ENCODE measurements around the gene FAM81B.
A peak's percentile ranks its signal among the peaks of the same experiment; 100 is the strongest.

FAM81B gene

DNA sequence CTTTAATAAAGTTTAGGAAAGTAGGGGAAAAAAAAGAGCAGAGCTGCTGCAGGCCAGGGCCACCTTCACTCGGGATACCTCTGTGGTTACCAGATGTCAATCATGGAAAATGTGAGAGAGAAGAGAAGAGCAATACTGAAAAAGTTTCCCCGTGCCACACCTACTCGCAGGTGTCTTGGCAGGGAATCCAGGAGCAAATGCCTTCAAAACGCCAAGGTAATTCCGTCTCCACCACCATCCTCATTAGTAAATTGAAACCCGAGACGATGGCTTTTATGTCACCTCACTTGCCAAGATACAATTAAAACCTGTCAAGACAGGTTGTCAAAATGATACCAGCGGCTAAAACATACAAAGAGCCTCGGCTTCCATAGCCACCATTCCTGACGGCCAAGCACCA, 49.7 kb downstream of the FAM81B start:
- DNase-seq (ENCODE audit: low read depth) = no peak

DNA sequence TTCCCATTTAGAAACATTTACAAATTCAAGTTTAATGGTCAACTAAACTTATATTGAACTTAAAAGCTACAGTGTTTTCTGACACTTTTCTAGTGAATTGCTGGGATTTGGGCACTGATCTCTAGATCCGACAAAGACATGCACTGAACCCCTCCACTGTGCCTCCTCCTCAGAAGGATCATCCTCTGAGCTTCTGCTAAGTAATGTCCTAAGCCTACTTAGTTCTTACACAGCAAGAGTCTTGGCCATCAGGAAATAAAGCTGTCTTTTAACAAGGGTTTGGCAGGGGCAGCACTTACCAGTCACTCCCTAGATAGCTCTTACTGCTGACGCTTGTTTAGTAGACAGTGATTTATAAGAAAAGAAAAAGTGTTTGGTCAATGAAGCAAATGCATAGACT, 50.5 kb downstream of the FAM81B start:
- no peaks in the 10 kb centered on the region for H3K27me3 ChIP-seq (replicated peaks; ENCODE audit: control insufficient read depth, insufficient read depth, low read length)
- no peak overlapping the region for H3K9ac ChIP-seq (ENCODE audit: low read length)
- DNase-seq (ENCODE audit: low read depth) = no peak

More for the DNA sequence above, 49.7 kb downstream of the FAM81B start:
- no peaks in the 10 kb centered on the region for H3K4me1 ChIP-seq (ENCODE audit: control insufficient read depth, insufficient read depth, low read length)
- no peaks in the 10 kb centered on the region for H3K9me3 ChIP-seq (ENCODE audit: control insufficient read depth, low read length)
- no peaks in the 10 kb centered on the region for H3K36me3 ChIP-seq (ENCODE audit: control insufficient read depth, insufficient read depth, low read length, severe bottlenecking)
- H3K9ac ChIP-seq (ENCODE audit: low read length) = no peak overlapping the region
- H3K27me3 ChIP-seq (replicated peaks; ENCODE audit: control insufficient read depth, insufficient read depth, low read length) = no peaks in the 10 kb centered on the region
- no peak overlapping the region for H3K4me3 ChIP-seq (ENCODE audit: low read length)

DNA sequence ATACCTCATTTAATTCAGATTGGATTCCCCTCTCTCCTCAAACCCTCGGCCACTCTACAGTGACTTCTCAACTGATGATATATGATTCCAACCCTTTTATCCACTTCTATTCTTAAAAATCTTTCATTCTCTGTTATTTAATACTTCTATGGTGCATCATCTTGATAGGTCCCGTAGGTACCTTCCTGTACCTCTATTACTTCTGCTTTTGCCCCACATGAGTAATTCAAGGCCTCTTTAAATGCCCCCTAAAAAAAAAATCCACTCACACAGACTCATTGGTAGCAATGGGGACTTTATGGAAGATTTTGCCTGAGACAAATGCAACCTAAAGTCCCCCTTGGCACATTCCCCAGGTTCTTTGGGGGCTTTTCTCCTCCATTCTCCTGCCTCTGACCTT, 54.3 kb downstream of the FAM81B start:
- Histone ChIP-seq H3K4me1 (ENCODE audit: control insufficient read depth, insufficient read depth, low read length) (no peaks in the 10 kb centered on the region), H3K9me3 (ENCODE audit: control insufficient read depth, low read length) (no peaks in the 10 kb centered on the region), H3K4me3 (ENCODE audit: low read length) (no peak overlapping the region), H3K36me3 (ENCODE audit: control insufficient read depth, insufficient read depth, low read length, severe bottlenecking) (no peaks in the 10 kb centered on the region), H3K27me3 (replicated peaks; ENCODE audit: control insufficient read depth, insufficient read depth, low read length) (no peaks in the 10 kb centered on the region), H3K9ac (ENCODE audit: low read length) (no peak overlapping the region)
- DNase-seq (ENCODE audit: low read depth) = no peak

More for the DNA sequence above, 50.5 kb downstream of the FAM81B start:
- Histone ChIP-seq H3K4me1 (ENCODE audit: control insufficient read depth, insufficient read depth, low read length) (no peaks in the 10 kb centered on the region), H3K36me3 (ENCODE audit: control insufficient read depth, insufficient read depth, low read length, severe bottlenecking) (no peaks in the 10 kb centered on the region), H3K9me3 (ENCODE audit: control insufficient read depth, low read length) (no peaks in the 10 kb centered on the region), H3K4me3 (ENCODE audit: low read length) (no peak overlapping the region)

DNA sequence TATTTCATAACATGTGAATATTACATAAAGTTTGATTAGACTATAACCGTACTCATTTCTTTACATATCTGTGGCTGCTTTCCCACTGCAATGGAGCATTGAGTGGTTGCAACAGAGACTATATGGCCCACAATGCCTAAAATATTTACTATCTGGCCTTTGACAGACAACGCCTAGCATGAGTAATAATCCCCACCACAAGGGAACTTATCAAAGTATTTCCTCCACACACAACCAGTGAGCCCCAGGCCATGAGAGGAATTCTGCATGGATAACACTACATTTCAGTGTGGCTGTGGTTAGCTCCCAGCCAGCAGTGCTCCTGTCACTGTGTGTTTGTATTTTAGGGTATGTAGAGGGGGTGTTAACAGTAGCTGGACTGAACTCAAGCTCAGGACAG, 54.8 kb downstream of the FAM81B start:
- Histone ChIP-seq H3K4me1 (ENCODE audit: control insufficient read depth, insufficient read depth, low read length) (no peaks in the 10 kb centered on the region), H3K9ac (ENCODE audit: low read length) (no peak overlapping the region), H3K9me3 (ENCODE audit: control insufficient read depth, low read length) (no peaks in the 10 kb centered on the region), H3K36me3 (ENCODE audit: control insufficient read depth, insufficient read depth, low read length, severe bottlenecking) (no peaks in the 10 kb centered on the region), H3K4me3 (ENCODE audit: low read length) (no peak overlapping the region), H3K27me3 (replicated peaks; ENCODE audit: control insufficient read depth, insufficient read depth, low read length) (no peaks in the 10 kb centered on the region)
- DNase-seq (ENCODE audit: low read depth) = peak; percentile 69

DNA sequence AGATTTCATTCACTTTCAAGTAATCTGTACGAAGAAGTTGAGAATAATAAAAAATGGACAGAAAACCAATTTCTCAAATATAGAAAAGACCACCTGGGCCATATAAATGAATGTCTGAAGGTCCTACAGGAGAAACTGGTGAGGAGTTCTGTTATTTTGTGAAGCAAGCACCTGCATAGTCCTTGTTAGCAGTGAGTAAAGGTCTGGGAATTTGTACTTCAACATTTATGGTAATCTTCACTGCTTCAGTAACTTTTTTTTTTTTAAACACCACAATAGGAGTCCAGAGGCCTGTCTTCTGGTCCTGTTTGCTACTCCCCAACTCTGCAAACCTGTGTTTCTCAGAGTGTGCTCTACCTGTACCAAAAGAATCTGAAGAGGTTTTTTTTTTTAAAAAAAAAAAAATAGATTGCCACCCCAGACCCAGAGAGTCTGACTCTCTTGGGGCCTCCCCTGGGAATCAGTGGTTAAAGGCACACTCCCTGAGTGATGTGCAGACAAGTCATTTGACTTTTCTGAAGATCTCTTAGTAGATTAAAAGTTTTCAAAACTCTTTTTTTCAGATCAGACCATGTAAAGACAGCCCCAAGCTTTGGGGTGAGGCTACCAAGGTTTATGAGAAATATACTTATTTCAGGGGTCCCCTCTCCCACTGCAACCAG, 55.5 kb downstream of the FAM81B start:
- no peaks in the 10 kb centered on the region for H3K36me3 ChIP-seq (ENCODE audit: control insufficient read depth, insufficient read depth, low read length, severe bottlenecking)
- H3K27me3 ChIP-seq (replicated peaks; ENCODE audit: control insufficient read depth, insufficient read depth, low read length) = no peaks in the 10 kb centered on the region
- no peak overlapping the region for H3K9ac ChIP-seq (ENCODE audit: low read length)
- H3K4me1 ChIP-seq (ENCODE audit: control insufficient read depth, insufficient read depth, low read length) = no peaks in the 10 kb centered on the region
- H3K4me3 ChIP-seq (ENCODE audit: low read length) = no peak overlapping the region
- DNase-seq (ENCODE audit: low read depth) = peak; percentile 7
- H3K9me3 ChIP-seq (ENCODE audit: control insufficient read depth, low read length) = no peaks in the 10 kb centered on the region

DNA sequence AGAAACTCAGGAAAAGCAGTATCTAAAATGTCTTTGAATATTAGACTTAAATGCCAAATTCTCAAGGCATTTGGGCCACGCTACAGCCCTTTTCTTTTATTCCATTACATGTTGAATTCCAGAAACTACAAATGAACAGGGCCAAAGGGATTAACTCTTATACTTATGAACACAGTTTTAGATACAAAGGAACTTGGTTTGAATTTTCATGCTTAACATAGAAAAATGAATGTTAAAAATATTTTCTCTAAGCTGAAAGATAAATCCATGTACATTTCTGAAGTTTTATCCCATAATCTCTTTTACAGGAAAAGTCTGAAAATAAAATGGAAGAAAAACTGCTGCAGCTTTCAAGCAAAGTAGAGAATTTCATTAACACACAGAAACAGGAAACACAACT, 56.8 kb downstream of the FAM81B start:
- DNase-seq (ENCODE audit: low read depth) = no peak
- Histone ChIP-seq H3K4me1 (ENCODE audit: control insufficient read depth, insufficient read depth, low read length) (no peaks in the 10 kb centered on the region), H3K36me3 (ENCODE audit: control insufficient read depth, insufficient read depth, low read length, severe bottlenecking) (no peaks in the 10 kb centered on the region), H3K9ac (ENCODE audit: low read length) (no peak overlapping the region), H3K4me3 (ENCODE audit: low read length) (no peak overlapping the region), H3K27me3 (replicated peaks; ENCODE audit: control insufficient read depth, insufficient read depth, low read length) (no peaks in the 10 kb centered on the region), H3K9me3 (ENCODE audit: control insufficient read depth, low read length) (no peaks in the 10 kb centered on the region)

DNA sequence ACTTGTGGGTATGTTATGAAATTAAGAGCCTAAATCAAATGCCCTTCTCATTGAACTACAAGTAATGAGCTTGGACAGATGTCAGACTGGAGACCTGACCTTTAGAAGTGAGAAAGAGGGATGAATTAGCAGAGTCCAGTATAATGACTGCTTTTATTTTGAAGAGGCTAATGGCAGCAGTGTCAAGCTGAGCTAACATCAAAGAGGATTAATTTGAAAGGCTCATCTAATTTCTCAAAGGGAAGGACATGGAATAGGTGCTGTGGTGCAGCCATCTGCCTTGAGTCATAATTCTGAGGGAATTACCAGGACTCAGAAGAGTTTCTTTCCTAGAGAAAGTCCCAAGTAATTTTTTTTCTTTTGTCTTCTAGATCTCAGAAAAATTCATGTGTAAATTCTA, 57.6 kb downstream of the FAM81B start:
- no peaks in the 10 kb centered on the region for H3K36me3 ChIP-seq (ENCODE audit: control insufficient read depth, insufficient read depth, low read length, severe bottlenecking)
- no peak overlapping the region for H3K4me3 ChIP-seq (ENCODE audit: low read length)
- H3K4me1 ChIP-seq (ENCODE audit: control insufficient read depth, insufficient read depth, low read length) = no peaks in the 10 kb centered on the region
- H3K9ac ChIP-seq (ENCODE audit: low read length) = no peak overlapping the region
- H3K27me3 ChIP-seq (replicated peaks; ENCODE audit: control insufficient read depth, insufficient read depth, low read length) = no peaks in the 10 kb centered on the region
- no peaks in the 10 kb centered on the region for H3K9me3 ChIP-seq (ENCODE audit: control insufficient read depth, low read length)
- DNase-seq (ENCODE audit: low read depth) = no peak

DNA sequence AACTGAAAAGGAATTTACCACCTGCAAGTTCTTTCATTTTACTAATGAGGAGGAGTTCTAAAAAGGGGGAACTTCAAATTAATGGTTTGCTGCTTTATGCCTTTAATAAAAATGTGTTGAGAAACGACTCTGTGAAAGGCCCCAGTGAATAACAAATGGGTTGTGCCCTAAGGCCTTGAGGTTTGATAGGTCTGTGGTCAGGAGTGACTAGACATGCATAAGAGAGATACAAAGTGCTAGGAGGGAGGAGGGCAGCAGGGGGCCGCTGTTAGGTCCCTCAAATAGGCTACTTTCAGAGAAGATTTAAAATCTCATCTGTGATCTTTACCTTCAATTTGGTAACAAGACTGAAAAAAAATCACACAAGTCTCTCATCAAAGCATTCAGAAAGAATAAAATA, 58.3 kb downstream of the FAM81B start:
- H3K9ac ChIP-seq (ENCODE audit: low read length) = no peak overlapping the region
- no peaks in the 10 kb centered on the region for H3K4me1 ChIP-seq (ENCODE audit: control insufficient read depth, insufficient read depth, low read length)
- no peaks in the 10 kb centered on the region for H3K36me3 ChIP-seq (ENCODE audit: control insufficient read depth, insufficient read depth, low read length, severe bottlenecking)
- H3K27me3 ChIP-seq (replicated peaks; ENCODE audit: control insufficient read depth, insufficient read depth, low read length) = no peaks in the 10 kb centered on the region
- no peaks in the 10 kb centered on the region for H3K9me3 ChIP-seq (ENCODE audit: control insufficient read depth, low read length)
- no peak for DNase-seq (ENCODE audit: low read depth)
- H3K4me3 ChIP-seq (ENCODE audit: low read length) = no peak overlapping the region

DNA sequence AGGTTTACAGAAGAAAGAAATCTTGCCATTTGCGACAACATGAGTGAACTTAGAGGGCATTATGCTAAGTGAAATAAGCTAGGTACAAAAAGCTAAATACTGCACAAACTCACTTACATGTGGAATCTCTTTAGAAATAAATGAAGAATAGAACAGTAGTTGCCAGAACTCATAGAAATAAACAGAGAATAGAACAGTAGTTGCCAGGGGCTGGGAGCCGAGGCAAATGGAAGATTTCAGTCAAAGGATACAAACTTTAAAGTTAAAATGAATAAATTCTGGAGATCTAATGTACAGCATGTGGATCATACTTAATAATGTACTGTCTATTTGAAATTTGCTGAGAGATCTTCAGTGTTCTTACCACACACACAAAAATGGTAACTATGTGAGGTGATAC, 63.4 kb downstream of the FAM81B start:
- Histone ChIP-seq H3K9me3 (ENCODE audit: control insufficient read depth, low read length) (no peaks in the 10 kb centered on the region), H3K36me3 (ENCODE audit: control insufficient read depth, insufficient read depth, low read length, severe bottlenecking) (peaks cover 4% of the 10 kb centered on the region)

DNA sequence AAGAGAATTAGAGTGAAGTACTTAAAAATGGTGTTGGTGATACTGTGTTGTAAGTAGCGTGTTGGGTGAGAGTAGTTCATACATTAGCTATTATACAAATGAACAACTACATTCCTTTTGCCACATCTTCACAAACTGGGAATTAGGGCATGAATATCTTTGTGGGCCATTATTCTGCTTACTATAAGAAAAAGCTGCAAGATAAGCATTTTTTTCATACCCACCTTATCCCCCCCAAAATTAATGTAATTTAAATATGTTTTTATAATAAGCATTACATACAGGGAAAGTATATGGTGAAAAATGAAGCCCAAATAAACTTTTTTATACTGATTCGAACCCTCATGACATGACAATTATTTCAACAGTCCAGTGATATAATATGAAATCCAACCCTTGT, 69.5 kb downstream of the FAM81B start:
- no peaks in the 10 kb centered on the region for H3K9me3 ChIP-seq (ENCODE audit: control insufficient read depth, low read length)
- H3K36me3 ChIP-seq (ENCODE audit: control insufficient read depth, insufficient read depth, low read length, severe bottlenecking) = peaks cover 52% of the 10 kb centered on the region
- DNase-seq (ENCODE audit: low read depth) = no peak
- H3K27me3 ChIP-seq (replicated peaks; ENCODE audit: control insufficient read depth, insufficient read depth, low read length) = no peaks in the 10 kb centered on the region
- no peaks in the 10 kb centered on the region for H3K4me1 ChIP-seq (ENCODE audit: control insufficient read depth, insufficient read depth, low read length)
- H3K9ac ChIP-seq (ENCODE audit: low read length) = no peak overlapping the region
- H3K4me3 ChIP-seq (ENCODE audit: low read length) = no peak overlapping the region

More for the DNA sequence above, 63.4 kb downstream of the FAM81B start:
- H3K9ac ChIP-seq (ENCODE audit: low read length) = no peak overlapping the region
- H3K4me1 ChIP-seq (ENCODE audit: control insufficient read depth, insufficient read depth, low read length) = no peaks in the 10 kb centered on the region
- no peak overlapping the region for H3K4me3 ChIP-seq (ENCODE audit: low read length)
- H3K27me3 ChIP-seq (replicated peaks; ENCODE audit: control insufficient read depth, insufficient read depth, low read length) = no peaks in the 10 kb centered on the region
- no peak for DNase-seq (ENCODE audit: low read depth)

DNA sequence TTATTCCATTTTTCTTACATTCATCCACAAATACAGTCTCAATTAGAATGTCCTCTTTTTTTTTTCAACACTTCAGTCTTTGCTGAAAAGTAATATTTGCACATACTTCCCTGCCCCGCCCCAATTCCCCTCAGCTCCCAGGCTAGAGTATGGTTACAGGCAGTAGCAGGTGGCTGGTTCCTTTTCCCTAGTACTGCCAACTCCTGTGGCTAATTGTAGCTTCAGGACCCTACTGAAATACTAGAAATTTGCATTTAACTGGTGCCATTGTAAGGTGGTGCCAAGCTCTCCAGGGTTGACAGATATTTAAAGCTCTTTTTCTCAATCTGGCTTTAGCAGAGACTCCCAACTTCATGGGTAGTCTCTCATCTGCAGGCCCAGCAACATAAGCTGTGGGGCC, 80.3 kb downstream of the FAM81B start:
- no peaks in the 10 kb centered on the region for H3K9me3 ChIP-seq (ENCODE audit: control insufficient read depth, low read length)
- H3K9ac ChIP-seq (ENCODE audit: low read length) = no peak overlapping the region
- DNase-seq (ENCODE audit: low read depth) = no peak
- H3K4me3 ChIP-seq (ENCODE audit: low read length) = no peak overlapping the region
- peaks cover 52% of the 10 kb centered on the region for H3K36me3 ChIP-seq (ENCODE audit: control insufficient read depth, insufficient read depth, low read length, severe bottlenecking)
- no peaks in the 10 kb centered on the region for H3K4me1 ChIP-seq (ENCODE audit: control insufficient read depth, insufficient read depth, low read length)
- H3K27me3 ChIP-seq (replicated peaks; ENCODE audit: control insufficient read depth, insufficient read depth, low read length) = no peaks in the 10 kb centered on the region

DNA sequence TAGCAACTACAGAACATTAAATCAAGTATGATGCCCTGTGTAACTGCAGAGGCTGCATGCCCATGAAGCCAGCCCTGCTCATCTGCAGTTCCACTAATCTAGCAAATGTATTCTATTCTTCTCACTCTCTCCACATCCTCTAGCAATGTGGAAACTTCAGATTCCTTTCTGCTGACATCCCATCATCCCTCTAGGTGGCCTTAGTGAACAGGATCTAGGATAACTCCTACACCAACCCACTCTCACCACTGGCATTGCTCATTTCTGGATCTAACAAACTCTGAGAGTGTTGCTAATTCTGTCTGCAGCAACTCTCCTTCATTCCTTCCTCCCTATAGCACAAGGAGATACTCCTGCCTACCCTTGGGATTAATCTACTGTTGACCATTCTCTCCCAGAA, 80.8 kb downstream of the FAM81B start:
- no peaks in the 10 kb centered on the region for H3K4me1 ChIP-seq (ENCODE audit: control insufficient read depth, insufficient read depth, low read length)
- no peaks in the 10 kb centered on the region for H3K9me3 ChIP-seq (ENCODE audit: control insufficient read depth, low read length)
- no peaks in the 10 kb centered on the region for H3K27me3 ChIP-seq (replicated peaks; ENCODE audit: control insufficient read depth, insufficient read depth, low read length)
- no peak overlapping the region for H3K4me3 ChIP-seq (ENCODE audit: low read length)
- peaks cover 52% of the 10 kb centered on the region for H3K36me3 ChIP-seq (ENCODE audit: control insufficient read depth, insufficient read depth, low read length, severe bottlenecking)
- peak; percentile 32 for DNase-seq (ENCODE audit: low read depth)
- no peak overlapping the region for H3K9ac ChIP-seq (ENCODE audit: low read length)
